DOHH2 (cell line): Measurements from ENCODE around the gene NXPH4.

Experiments
- CTCF ChIP-seq: fragments of 200-600 bp; sonication (generic); IDR thresholded peaks from one replicate; pipeline ENCODE4 v1.5.1; 2014; ENCODE audit warnings: antibody characterized with exemption, mild to moderate bottlenecking, low read depth, low read length; ENCODE audit not compliant: poor library complexity, severe bottlenecking
- EZH2phosphoT487 ChIP-seq: fragments of 200-600 bp; sonication (generic); IDR thresholded peaks from 2 replicates; pipeline ENCODE4 v1.6.1; 2017; ENCODE audit warnings: borderline replicate concordance, mild to moderate bottlenecking, antibody characterized with exemption, low read length, moderate library complexity, mixed read lengths

- TF ChIP-seq CTCF (no peak), EZH2phosphoT487 (no peak)
Measured at GRCh38 chr12:57250541-57250940, 33.9 kb downstream of the NXPH4 start.
